ENCODE measurements around the gene EEPD1. TPM values are rescaled to one million over a fixed set of nuclear protein-coding genes. Genes with fewer than 3 reads are reported as not detected.

EEPD1 gene
- total RNA-seq, 1 experiment from 2014 or later: 5.0 TPM

DNA sequence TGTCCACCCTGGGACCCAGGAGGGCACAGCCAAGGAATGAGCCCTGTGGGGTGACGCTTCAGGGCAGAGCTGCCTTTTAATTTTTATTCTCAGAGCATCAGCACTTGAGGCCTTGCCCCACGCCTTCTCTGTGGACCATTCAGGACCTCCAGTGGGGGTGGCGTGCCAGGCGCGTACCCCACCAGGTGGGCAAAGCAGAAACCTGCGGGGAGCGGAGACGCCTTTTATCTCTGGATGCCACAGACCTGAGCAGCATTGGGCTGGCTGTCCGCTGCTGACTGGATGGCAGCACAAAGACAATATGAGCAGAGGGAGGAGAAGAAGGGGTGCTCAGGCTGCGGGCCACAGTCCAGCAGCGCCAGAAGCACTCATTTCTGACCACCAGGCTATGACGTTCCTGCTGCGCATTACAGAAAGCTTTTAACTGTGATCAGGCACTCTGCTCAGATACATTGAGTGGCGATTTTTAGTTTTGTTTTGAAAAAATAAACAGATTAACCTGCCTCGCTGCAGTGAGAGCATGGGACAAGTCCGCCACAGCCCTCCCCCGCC, 146.2 kb downstream of the EEPD1 start:
- Mint-ChIP-seq H3K9me3 (no peaks in the 10 kb centered on the region), H3K27ac (no peak overlapping the region; a peak in 1 of 7 replicates), H3K4me1 (peaks cover 29 to 37% of the 10 kb centered on the region in 2 experiments), H3K4me3 (no peak overlapping the region), H3K27me3 (ENCODE audit: low read depth) (no peaks in the 10 kb centered on the region), H3K36me3 (ENCODE audit: insufficient read depth in 1 of 3, low read depth in 3 of 3) (peaks cover 0 to 11% (median 4%) of the 10 kb centered on the region in 3 experiments; a peak in 4 of 7 replicates)
- no peak overlapping the region for H2BK5ac ChIP-seq (ENCODE audit: insufficient read length, low read length)
- no peak overlapping the region for H4K8ac ChIP-seq (replicated peaks; ENCODE audit: insufficient read length, low read depth, low read length)
- TF ChIP-seq, protein P1, sequence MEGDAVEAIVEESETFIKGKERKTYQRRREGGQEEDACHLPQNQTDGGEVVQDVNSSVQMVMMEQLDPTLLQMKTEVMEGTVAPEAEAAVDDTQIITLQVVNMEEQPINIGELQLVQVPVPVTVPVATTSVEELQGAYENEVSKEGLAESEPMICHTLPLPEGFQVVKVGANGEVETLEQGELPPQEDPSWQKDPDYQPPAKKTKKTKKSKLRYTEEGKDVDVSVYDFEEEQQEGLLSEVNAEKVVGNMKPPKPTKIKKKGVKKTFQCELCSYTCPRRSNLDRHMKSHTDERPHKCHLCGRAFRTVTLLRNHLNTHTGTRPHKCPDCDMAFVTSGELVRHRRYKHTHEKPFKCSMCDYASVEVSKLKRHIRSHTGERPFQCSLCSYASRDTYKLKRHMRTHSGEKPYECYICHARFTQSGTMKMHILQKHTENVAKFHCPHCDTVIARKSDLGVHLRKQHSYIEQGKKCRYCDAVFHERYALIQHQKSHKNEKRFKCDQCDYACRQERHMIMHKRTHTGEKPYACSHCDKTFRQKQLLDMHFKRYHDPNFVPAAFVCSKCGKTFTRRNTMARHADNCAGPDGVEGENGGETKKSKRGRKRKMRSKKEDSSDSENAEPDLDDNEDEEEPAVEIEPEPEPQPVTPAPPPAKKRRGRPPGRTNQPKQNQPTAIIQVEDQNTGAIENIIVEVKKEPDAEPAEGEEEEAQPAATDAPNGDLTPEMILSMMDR (conservative IDR thresholded peaks at IDR 0.05): no peak
- no peak overlapping the region for H3K56ac ChIP-seq (ENCODE audit: insufficient read length, low read depth, low read length)
- H3K9ac ChIP-seq (ENCODE audit: extremely low read depth, insufficient read length, low read length): no peak overlapping the region
- no peaks in the 10 kb centered on the region for H3K79me2 ChIP-seq (ENCODE audit: insufficient read depth, low read length)
- no CpG with 5 or more reads among the region's 17 CpGs for WGBS (ENCODE audit: extremely low coverage, insufficient read length, low lambda C conversion rate)
- no peak overlapping the region for H3K4ac ChIP-seq (ENCODE audit: low read depth, low read length)
- no peak overlapping the region for H2AK5ac ChIP-seq (ENCODE audit: insufficient read length, low read length)
- no peak overlapping the region for H4K91ac ChIP-seq (ENCODE audit: insufficient read length, low read depth, low read length)
- H2BK15ac ChIP-seq (ENCODE audit: low read depth, low read length): no peak overlapping the region
- no peak overlapping the region for H2BK120ac ChIP-seq (ENCODE audit: low read depth, low read length, poor library complexity, severe bottlenecking)
- DNase-seq: no peak
- H3K27me3 ChIP-seq (ENCODE audit: insufficient read depth, low read length): no peaks in the 10 kb centered on the region
- H3K79me1 ChIP-seq (ENCODE audit: insufficient read depth, low read depth, low read length, poor library complexity, severe bottlenecking): no peaks in the 10 kb centered on the region
- no peaks in the 10 kb centered on the region for H3K23me2 ChIP-seq (ENCODE audit: insufficient read length, low read depth, low read length, poor library complexity, severe bottlenecking)
- H2BK12ac ChIP-seq (ENCODE audit: insufficient read length, low read depth, low read length): no peak overlapping the region
- no peak overlapping the region for H2BK20ac ChIP-seq (ENCODE audit: low read depth, low read length, poor library complexity, severe bottlenecking)
- H3K9me3 ChIP-seq (ENCODE audit: control insufficient read depth, low read depth, low read length): no peaks in the 10 kb centered on the region
- H4K5ac ChIP-seq (ENCODE audit: insufficient read length, low read depth, low read length): no peak overlapping the region
- no peak overlapping the region for H3K4me2 ChIP-seq (ENCODE audit: insufficient read depth, insufficient read length, low read length)
- H3K18ac ChIP-seq (ENCODE audit: insufficient read length, low read depth, low read length): no peak overlapping the region
- H3K23ac ChIP-seq (ENCODE audit: insufficient read length, low read depth, low read length): no peak overlapping the region
- no peak overlapping the region for H3T11ph ChIP-seq (ENCODE audit: low read length)
- no peak overlapping the region for H3K14ac ChIP-seq (ENCODE audit: insufficient read depth, low read length)
- H3K27ac ChIP-seq (ENCODE audit: insufficient read length, low read depth, low read length): no peak overlapping the region
- H4K20me1 ChIP-seq (ENCODE audit: control insufficient read depth, insufficient read depth, insufficient read length): no peaks in the 10 kb centered on the region
- H2AFZ ChIP-seq (ENCODE audit: low read length): no peak overlapping the region
- peaks cover 4% of the 10 kb centered on the region for H3K4me1 ChIP-seq (ENCODE audit: insufficient read depth, low read length)

Data from H9 (cell line).